Measurements from ENCODE around the gene CCDC148. TPM values are rescaled to one million over a fixed set of nuclear protein-coding genes. Genes with fewer than 3 reads are reported as not detected.

CCDC148 gene
- polyA plus RNA-seq, 1 experiment: 0.22 TPM

DNA sequence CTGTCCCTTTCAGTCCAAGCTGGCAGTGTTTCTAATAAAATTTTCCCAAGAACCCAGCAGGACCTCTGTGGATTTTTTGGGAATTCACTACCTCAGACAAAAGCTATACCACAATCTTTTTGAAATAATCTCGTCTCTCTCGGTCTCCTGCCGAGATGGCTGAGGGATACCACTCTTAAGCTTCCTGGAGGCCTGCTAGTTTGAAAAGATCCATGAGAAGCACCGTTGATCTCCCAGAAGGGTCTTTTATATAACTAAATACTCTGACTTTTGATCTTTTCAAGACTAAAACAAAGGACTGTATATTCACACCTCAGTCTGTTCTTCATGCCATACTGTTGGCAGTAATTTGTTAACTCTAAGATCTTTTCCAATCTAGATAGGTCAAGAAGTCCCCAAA is 213.2 kb downstream of the CCDC148 start:
- CTCF ChIA-PET: no interaction called here
- POLR2A ChIA-PET: no interaction called here
- H3K27ac ChIP-seq (ENCODE audit: low read depth, low read length): no peak overlapping the region
- no peaks in the 10 kb centered on the region for H3K27me3 ChIP-seq (ENCODE audit: control insufficient read depth, insufficient read depth, low read length)
- no peaks in the 10 kb centered on the region for H3K9me3 ChIP-seq (ENCODE audit: control insufficient read depth, insufficient read depth, low read length)
- TF ChIP-seq, protein P1, sequence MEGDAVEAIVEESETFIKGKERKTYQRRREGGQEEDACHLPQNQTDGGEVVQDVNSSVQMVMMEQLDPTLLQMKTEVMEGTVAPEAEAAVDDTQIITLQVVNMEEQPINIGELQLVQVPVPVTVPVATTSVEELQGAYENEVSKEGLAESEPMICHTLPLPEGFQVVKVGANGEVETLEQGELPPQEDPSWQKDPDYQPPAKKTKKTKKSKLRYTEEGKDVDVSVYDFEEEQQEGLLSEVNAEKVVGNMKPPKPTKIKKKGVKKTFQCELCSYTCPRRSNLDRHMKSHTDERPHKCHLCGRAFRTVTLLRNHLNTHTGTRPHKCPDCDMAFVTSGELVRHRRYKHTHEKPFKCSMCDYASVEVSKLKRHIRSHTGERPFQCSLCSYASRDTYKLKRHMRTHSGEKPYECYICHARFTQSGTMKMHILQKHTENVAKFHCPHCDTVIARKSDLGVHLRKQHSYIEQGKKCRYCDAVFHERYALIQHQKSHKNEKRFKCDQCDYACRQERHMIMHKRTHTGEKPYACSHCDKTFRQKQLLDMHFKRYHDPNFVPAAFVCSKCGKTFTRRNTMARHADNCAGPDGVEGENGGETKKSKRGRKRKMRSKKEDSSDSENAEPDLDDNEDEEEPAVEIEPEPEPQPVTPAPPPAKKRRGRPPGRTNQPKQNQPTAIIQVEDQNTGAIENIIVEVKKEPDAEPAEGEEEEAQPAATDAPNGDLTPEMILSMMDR (IDR thresholded peaks at IDR 0.05; ENCODE audit: low read depth, low read length): no peak
- DNase-seq (ENCODE audit: low read depth, low spot score): no peak
- no peak overlapping the region for H3K4me3 ChIP-seq (ENCODE audit: low read depth, low read length)

DNA sequence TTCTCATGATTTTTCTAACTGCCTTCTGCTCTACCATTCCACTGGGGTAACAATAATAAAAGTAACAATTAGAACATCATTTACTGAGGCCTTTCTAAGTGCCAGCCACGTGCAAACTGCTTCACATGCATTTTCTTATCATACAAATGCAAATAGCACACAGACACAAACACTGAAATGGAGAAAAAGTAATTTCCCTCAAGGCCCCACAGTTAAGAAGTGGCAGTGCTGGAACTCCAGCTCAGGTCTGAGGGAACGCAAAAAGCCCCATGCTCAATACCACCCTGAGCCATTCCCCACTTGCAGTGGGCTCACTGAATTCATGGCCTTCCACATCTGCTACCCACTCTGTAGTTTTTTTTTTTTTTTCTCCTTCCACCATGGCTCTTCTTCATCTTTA is 214.3 kb downstream of the CCDC148 start:
- H3K27me3 ChIP-seq (ENCODE audit: control insufficient read depth, insufficient read depth, low read length): no peaks in the 10 kb centered on the region
- DNase-seq (ENCODE audit: low read depth, low spot score): no peak
- H3K4me3 ChIP-seq (ENCODE audit: low read depth, low read length): no peak overlapping the region
- ChIA-PET POLR2A (no interaction called here), CTCF (no interaction called here)
- TF ChIP-seq, protein P1 (IDR thresholded peaks at IDR 0.05; ENCODE audit: low read depth, low read length): no peak
- H3K27ac ChIP-seq (ENCODE audit: low read depth, low read length): no peak overlapping the region
- H3K9me3 ChIP-seq (ENCODE audit: control insufficient read depth, insufficient read depth, low read length): no peaks in the 10 kb centered on the region

DNA sequence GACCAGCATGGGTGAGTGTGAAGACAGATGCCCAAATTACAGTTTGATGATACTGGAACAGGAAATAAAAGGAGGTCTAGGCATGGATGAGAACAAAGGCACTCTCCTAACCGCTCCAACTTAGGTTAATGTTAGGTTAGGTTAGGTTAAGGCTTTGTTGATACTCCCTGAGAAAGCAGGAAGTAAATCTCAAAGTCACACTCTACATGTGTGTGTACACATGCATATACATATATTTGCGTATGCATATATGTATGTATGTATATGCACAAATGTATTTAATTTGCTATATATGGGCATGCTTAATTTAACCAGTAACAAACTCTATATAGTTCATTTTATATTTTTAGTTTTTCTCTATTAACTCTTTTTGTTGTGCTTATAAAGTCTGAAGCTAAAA is 215.6 kb downstream of the CCDC148 start:
- no peaks in the 10 kb centered on the region for H3K9me3 ChIP-seq (ENCODE audit: control insufficient read depth, insufficient read depth, low read length)
- H3K27ac ChIP-seq (ENCODE audit: low read depth, low read length): no peak overlapping the region
- ChIA-PET CTCF (no interaction called here), POLR2A (no interaction called here)
- no peak overlapping the region for H3K4me3 ChIP-seq (ENCODE audit: low read depth, low read length)
- H3K27me3 ChIP-seq (ENCODE audit: control insufficient read depth, insufficient read depth, low read length): no peaks in the 10 kb centered on the region
- TF ChIP-seq, protein P1 (IDR thresholded peaks at IDR 0.05; ENCODE audit: low read depth, low read length): no peak
- DNase-seq (ENCODE audit: low read depth, low spot score): no peak

DNA sequence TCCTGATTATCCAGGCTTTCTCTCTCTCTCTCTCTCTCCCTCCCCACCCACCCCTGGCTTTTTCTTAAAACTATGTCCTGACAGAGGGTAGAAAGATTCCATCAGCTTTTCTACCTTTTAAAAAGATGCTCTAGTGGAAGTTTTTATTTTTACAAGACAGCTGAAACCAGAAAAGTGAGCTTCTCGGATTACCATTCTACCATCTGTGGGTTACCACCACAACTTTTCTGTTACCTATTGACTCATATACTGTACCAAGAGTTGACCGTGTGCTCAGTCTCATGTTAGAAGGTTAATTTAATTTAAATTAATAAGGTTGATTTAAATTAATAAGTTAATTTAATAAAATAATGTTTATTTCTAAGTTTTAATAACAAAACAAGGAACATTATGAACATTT is 217.3 kb downstream of the CCDC148 start:
- TF ChIP-seq, protein P1 (IDR thresholded peaks at IDR 0.05; ENCODE audit: low read depth, low read length): no peak
- Histone ChIP-seq H3K4me3 (ENCODE audit: low read depth, low read length) (no peak overlapping the region), H3K27me3 (ENCODE audit: control insufficient read depth, insufficient read depth, low read length) (no peaks in the 10 kb centered on the region), H3K9me3 (ENCODE audit: control insufficient read depth, insufficient read depth, low read length) (no peaks in the 10 kb centered on the region), H3K27ac (ENCODE audit: low read depth, low read length) (no peak overlapping the region)
- no peak for DNase-seq (ENCODE audit: low read depth, low spot score)
- ChIA-PET POLR2A (no interaction called here), CTCF (no interaction called here)

DNA sequence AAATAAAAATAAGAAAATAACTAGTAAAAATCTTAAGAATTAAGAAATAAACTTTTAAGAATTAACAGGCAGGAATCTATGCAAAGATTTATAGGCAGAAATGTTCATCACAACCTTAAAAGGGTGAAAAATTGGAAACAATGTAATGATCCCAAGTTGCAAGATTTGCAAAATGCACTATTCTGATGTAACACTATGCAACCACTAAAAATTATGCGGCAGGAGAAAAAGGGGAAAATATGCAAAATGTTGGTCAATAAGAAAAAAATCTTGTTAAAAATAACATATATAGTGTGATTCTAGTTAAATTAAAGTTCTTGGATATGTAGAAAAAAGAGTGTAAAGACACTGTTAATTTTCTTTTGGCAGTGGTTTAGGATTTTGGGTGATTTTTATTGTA is 222.1 kb downstream of the CCDC148 start:
- H3K27ac ChIP-seq (ENCODE audit: low read depth, low read length): no peak overlapping the region
- TF ChIP-seq, protein P1 (IDR thresholded peaks at IDR 0.05; ENCODE audit: low read depth, low read length): no peak
- H3K9me3 ChIP-seq (ENCODE audit: control insufficient read depth, insufficient read depth, low read length): no peaks in the 10 kb centered on the region
- ChIA-PET CTCF (no interaction called here), POLR2A (no interaction called here)
- no peak overlapping the region for H3K4me3 ChIP-seq (ENCODE audit: low read depth, low read length)
- DNase-seq (ENCODE audit: low read depth, low spot score): no peak
- no peaks in the 10 kb centered on the region for H3K27me3 ChIP-seq (ENCODE audit: control insufficient read depth, insufficient read depth, low read length)
